ENCODE measurements around the gene CACFD1.

DNA sequence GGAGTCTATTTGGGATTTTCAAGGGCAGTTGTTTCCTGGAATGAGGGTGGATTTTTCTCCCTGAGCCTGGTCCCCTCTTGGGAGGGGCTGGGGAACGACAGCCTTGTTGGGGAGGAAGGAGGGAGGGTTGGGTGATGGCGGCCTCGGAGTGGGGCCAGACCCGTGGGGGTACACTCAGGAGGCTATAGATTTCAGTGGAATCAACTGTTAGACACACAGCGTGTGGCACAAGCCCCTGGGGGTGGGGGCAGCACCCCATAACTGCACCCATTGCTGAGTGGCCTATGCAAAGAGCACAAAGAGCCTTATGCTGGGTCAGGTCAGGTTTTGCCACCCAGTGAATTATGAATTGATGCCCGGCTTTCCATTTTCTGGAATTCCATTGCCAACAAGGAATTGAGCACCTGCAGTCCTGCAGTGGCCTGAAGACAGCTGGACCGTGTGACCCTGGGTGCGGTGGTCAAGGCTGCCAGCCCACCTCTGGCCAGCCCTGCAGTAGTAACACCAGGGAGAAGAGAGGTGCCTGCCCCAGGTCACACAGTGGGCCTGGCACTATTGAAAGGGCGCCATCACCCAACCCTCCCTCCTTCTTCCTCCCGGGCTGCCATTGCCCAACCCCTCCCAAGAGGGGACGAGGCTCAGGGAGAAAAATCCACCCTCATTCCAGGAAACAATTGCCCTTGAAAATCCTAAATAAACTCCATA lies 56.6 kb downstream of the CACFD1 start:
- TF ChIP-seq, protein P1, sequence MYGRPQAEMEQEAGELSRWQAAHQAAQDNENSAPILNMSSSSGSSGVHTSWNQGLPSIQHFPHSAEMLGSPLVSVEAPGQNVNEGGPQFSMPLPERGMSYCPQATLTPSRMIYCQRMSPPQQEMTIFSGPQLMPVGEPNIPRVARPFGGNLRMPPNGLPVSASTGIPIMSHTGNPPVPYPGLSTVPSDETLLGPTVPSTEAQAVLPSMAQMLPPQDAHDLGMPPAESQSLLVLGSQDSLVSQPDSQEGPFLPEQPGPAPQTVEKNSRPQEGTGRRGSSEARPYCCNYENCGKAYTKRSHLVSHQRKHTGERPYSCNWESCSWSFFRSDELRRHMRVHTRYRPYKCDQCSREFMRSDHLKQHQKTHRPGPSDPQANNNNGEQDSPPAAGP (tag by site-specific recombination; IDR thresholded peaks at IDR 0.05): no peak
- TF ChIP-seq GLIS1 (tag by site-specific recombination; IDR thresholded peaks at IDR 0.05) (no peak), ZNF529 (tag by site-specific recombination; IDR thresholded peaks at IDR 0.05; ENCODE audit: insufficient replicate concordance) (no peak), ZNF416 (tag by site-specific recombination; IDR thresholded peaks at IDR 0.05) (no peak), ZNF629 (tag by site-specific recombination; IDR thresholded peaks at IDR 0.05) (no peak)
- TF ChIP-seq, protein P2, sequence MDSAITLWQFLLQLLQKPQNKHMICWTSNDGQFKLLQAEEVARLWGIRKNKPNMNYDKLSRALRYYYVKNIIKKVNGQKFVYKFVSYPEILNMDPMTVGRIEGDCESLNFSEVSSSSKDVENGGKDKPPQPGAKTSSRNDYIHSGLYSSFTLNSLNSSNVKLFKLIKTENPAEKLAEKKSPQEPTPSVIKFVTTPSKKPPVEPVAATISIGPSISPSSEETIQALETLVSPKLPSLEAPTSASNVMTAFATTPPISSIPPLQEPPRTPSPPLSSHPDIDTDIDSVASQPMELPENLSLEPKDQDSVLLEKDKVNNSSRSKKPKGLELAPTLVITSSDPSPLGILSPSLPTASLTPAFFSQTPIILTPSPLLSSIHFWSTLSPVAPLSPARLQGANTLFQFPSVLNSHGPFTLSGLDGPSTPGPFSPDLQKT (IDR thresholded peaks at IDR 0.05; ENCODE audit: borderline replicate concordance, low read depth, low read length): no peak
- TF ChIP-seq, protein P3, sequence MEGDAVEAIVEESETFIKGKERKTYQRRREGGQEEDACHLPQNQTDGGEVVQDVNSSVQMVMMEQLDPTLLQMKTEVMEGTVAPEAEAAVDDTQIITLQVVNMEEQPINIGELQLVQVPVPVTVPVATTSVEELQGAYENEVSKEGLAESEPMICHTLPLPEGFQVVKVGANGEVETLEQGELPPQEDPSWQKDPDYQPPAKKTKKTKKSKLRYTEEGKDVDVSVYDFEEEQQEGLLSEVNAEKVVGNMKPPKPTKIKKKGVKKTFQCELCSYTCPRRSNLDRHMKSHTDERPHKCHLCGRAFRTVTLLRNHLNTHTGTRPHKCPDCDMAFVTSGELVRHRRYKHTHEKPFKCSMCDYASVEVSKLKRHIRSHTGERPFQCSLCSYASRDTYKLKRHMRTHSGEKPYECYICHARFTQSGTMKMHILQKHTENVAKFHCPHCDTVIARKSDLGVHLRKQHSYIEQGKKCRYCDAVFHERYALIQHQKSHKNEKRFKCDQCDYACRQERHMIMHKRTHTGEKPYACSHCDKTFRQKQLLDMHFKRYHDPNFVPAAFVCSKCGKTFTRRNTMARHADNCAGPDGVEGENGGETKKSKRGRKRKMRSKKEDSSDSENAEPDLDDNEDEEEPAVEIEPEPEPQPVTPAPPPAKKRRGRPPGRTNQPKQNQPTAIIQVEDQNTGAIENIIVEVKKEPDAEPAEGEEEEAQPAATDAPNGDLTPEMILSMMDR (tag by site-specific recombination; IDR thresholded peaks at IDR 0.05): no peak
- TF ChIP-seq, protein P4, sequence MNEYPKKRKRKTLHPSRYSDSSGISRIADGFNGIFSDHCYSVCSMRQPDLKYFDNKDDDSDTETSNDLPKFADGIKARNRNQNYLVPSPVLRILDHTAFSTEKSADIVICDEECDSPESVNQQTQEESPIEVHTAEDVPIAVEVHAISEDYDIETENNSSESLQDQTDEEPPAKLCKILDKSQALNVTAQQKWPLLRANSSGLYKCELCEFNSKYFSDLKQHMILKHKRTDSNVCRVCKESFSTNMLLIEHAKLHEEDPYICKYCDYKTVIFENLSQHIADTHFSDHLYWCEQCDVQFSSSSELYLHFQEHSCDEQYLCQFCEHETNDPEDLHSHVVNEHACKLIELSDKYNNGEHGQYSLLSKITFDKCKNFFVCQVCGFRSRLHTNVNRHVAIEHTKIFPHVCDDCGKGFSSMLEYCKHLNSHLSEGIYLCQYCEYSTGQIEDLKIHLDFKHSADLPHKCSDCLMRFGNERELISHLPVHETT (tag by site-specific recombination; IDR thresholded peaks at IDR 0.05): no peak
